LNCaP clone FGC (cell line): ENCODE data around the gene GJC2.
A peak's percentile ranks its signal among the peaks of the same experiment; 100 is the strongest.

Experiments
- DNase-seq: peaks from one replicate; pipeline ENCODE4 v3.0.0-alpha.2; 2011; ENCODE audit warnings: low read depth
- H3K4me3 ChIP-seq: 2 replicates; pipeline ENCODE4 v1.5.1; 2011; ENCODE audit warnings: mild to moderate bottlenecking, low read depth, low read length, control low read depth
- TF ChIP-seq, protein P1 (sequence below): IDR thresholded peaks from 2 replicates; pipeline ENCODE4 v1.5.1; 2012; ENCODE audit warnings: mild to moderate bottlenecking; ENCODE audit not compliant: control insufficient read depth, insufficient read depth; ENCODE audit errors: extremely low read depth

The GJC2 gene

GRCh38 chr1:228163776-228164519 lies 14.2 kb downstream of the GJC2 start:
- TF ChIP-seq, protein P1, sequence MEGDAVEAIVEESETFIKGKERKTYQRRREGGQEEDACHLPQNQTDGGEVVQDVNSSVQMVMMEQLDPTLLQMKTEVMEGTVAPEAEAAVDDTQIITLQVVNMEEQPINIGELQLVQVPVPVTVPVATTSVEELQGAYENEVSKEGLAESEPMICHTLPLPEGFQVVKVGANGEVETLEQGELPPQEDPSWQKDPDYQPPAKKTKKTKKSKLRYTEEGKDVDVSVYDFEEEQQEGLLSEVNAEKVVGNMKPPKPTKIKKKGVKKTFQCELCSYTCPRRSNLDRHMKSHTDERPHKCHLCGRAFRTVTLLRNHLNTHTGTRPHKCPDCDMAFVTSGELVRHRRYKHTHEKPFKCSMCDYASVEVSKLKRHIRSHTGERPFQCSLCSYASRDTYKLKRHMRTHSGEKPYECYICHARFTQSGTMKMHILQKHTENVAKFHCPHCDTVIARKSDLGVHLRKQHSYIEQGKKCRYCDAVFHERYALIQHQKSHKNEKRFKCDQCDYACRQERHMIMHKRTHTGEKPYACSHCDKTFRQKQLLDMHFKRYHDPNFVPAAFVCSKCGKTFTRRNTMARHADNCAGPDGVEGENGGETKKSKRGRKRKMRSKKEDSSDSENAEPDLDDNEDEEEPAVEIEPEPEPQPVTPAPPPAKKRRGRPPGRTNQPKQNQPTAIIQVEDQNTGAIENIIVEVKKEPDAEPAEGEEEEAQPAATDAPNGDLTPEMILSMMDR, result no peak
- no peak for DNase-seq
- H3K4me3 ChIP-seq, result no peak overlapping the region

- DNase-seq, result no peak
- peak overlapping the region; percentile 59 for H3K4me3 ChIP-seq
- TF ChIP-seq, protein P1, result no peak
These were observed 15.0 kb downstream of the GJC2 start for GRCh38 chr1:228164561-228165371.

DNA sequence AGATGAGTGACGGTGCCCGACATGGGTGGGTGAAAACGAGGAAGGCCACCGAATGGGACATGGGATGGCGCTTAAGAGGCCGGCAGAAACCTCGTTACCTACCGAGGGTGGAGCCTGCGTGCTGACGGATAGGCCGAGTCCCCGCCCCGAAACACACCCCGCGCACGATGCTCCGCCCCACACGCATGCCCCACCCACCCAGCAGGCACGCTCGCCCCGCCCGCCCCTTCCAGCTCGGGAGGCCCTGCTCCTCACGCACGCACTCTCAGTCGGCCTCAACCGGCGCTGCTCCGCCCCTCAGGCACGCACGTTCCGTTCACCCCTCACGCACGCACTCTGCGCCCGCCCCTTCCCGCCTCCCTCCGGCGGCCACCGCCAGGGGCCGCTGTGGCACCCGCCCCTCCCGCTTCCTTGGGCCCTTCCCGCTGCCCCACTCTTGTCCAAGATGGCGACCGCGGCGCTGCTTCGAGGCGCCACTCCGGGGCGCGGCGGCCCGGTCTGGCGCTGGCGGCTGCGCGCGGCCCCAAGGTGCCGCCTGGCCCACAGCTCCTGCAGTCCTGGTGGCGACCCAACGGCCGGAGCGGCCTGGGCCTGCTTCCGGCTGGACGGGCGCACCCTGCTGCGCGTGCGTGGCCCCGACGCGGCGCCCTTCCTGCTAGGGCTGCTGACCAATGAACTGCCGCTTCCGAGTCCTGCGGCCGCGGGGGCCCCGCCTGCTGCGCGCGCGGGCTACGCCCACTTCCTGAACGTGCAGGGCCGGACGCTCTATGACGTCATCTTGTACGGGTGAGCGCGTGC lies 15.8 kb downstream of the GJC2 start, which contains the start of gene IBA57:
IBA57 (plus strand) TSS at position 433 of the 798 bp plus-strand sequence; CDS start at position 446, 13 bp downstream.
- TF ChIP-seq, protein P1, result peak; percentile 99
- peak within 1 kb of the TSS; percentile 76 for H3K4me3 ChIP-seq
- peak; percentile 96 for DNase-seq

- peak overlapping the region; percentile 76 for H3K4me3 ChIP-seq
- TF ChIP-seq, protein P1, result peak; percentile 39
- peak; percentile 76 for DNase-seq
These were observed 16.6 kb downstream of the GJC2 start for GRCh38 chr1:228166170-228166936.

DNA sequence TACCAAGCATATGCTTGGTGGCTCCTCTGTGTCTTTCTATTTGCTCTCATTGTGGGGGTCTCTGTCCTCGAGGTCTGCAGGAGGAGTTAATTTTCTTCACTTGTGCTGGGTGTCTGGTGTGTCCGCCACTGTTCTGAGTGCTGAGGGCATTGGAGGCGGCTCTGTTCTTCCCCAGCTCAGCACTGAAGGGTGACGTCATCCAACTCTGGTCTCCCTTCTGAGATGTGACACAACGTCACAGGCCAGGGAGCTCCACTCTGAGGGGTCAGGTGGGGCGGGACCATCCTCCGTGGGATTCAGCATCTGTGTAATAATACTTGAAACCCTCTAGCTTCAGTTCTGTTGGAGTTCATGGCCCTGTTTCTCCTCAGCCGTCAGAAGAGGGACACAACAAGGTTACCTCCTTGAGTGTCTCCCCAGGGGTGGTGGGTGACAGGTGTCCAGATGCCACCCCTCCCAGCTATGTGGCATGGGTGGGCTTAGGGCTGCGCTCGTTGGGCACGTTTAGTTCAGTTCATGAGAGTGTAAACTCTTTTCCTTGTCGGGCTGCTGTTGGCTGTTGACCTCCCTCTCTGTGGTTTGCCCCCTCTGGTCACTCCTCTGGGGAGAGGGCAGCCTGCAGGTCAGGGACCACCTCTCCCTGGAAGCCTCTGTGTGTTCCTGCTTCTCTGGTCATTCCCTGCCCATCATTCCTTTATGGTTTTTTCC lies 19.0 kb downstream of the GJC2 start:
- TF ChIP-seq, protein P1, result no peak
- no peak for DNase-seq
- no peak overlapping the region for H3K4me3 ChIP-seq
